Hepatocyte (in vitro differentiated cells): ENCODE measurements around the gene SLC5A10.

Source experiments
- EZH2 ChIP-seq: fragments of 200-600 bp; sonication (generic); IDR thresholded peaks from 2 replicates; pipeline ENCODE4 v1.6.1; 2016; ENCODE audit warnings: antibody characterized with exemption, mild to moderate bottlenecking, borderline replicate concordance
- EZH2phosphoT487 ChIP-seq: fragments of 200-600 bp; sonication (generic); IDR thresholded peaks from one replicate; pipeline ENCODE4 v1.6.1; 2018; ENCODE audit warnings: antibody characterized with exemption, mild to moderate bottlenecking, low read depth, moderate library complexity; ENCODE audit not compliant: unreplicated experiment, severe bottlenecking
- TF ChIP-seq, protein P1 (sequence below): fragments of 200-600 bp; sonication (generic); IDR thresholded peaks from 2 replicates; pipeline ENCODE4 v1.5.1; 2016; ENCODE audit warnings: antibody characterized with exemption, mild to moderate bottlenecking; ENCODE audit not compliant: poor library complexity

DNA sequence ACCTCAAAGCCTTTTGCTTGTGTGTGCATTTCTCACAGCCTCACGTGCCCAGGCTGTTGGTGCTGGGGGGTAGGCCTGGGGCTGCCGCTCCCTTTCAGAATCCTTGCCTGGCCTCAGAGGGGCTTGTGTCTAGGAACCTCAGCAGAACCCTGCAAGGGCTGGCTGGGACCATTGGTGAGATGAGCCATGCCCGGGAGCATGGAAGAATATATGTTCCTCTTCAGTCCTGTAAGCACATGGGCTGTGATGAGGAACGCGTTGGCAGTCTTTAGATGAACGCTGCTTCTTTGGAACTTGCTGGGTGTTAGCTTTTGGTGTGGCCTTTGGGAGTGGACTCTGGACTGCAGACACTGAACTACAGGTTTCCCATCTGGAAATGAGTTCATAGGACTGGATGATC is 32.0 kb upstream of the SLC5A10 start:
- TF ChIP-seq, protein P1, sequence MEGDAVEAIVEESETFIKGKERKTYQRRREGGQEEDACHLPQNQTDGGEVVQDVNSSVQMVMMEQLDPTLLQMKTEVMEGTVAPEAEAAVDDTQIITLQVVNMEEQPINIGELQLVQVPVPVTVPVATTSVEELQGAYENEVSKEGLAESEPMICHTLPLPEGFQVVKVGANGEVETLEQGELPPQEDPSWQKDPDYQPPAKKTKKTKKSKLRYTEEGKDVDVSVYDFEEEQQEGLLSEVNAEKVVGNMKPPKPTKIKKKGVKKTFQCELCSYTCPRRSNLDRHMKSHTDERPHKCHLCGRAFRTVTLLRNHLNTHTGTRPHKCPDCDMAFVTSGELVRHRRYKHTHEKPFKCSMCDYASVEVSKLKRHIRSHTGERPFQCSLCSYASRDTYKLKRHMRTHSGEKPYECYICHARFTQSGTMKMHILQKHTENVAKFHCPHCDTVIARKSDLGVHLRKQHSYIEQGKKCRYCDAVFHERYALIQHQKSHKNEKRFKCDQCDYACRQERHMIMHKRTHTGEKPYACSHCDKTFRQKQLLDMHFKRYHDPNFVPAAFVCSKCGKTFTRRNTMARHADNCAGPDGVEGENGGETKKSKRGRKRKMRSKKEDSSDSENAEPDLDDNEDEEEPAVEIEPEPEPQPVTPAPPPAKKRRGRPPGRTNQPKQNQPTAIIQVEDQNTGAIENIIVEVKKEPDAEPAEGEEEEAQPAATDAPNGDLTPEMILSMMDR = no peak
- TF ChIP-seq EZH2 (no peak), EZH2phosphoT487 (no peak)
